ENCODE data around the gene GAGE12J.

Gene GAGE12J

DNA sequence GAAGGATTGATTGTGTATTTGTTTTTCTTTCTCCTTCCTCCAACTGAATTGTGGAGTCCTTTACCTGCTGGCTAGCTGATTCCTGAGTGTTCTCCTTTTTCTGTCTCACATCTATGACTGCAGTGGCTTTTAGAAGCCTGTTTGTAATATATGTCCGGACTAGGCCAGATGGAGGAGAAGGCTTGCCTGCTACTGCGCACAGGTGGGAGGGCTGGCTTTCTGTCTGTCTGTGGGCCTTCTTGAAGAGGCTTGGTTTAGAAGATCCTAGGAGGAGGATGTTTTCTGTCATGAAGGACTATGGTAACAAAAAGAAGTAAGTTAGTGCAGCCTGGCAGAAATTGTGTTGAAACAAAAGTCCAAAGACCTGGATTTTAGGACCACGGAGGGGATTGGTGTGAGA is 43.8 kb upstream of the GAGE12J start:
- H3K4me1 ChIP-seq: peaks cover 0 to 21% (median under 1%) of the 10 kb centered on the region in 4 donors
- TF ChIP-seq, protein P1, sequence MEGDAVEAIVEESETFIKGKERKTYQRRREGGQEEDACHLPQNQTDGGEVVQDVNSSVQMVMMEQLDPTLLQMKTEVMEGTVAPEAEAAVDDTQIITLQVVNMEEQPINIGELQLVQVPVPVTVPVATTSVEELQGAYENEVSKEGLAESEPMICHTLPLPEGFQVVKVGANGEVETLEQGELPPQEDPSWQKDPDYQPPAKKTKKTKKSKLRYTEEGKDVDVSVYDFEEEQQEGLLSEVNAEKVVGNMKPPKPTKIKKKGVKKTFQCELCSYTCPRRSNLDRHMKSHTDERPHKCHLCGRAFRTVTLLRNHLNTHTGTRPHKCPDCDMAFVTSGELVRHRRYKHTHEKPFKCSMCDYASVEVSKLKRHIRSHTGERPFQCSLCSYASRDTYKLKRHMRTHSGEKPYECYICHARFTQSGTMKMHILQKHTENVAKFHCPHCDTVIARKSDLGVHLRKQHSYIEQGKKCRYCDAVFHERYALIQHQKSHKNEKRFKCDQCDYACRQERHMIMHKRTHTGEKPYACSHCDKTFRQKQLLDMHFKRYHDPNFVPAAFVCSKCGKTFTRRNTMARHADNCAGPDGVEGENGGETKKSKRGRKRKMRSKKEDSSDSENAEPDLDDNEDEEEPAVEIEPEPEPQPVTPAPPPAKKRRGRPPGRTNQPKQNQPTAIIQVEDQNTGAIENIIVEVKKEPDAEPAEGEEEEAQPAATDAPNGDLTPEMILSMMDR (IDR thresholded peaks at IDR 0.05): no peak
- no peaks in the 10 kb centered on the region for H3K9me3 ChIP-seq
- H3K36me3 ChIP-seq: peaks cover 0 to 4% (median 0%) of the 10 kb centered on the region in 3 donors
- no peak for DNase-seq
- no peak overlapping the region for H3K4me3 ChIP-seq
- intact Hi-C loops (cut with DNase I; ENCODE audit: low total_unique reads): no loop called here
- H3K27ac ChIP-seq: no peak overlapping the region
- no peaks in the 10 kb centered on the region for H3K27me3 ChIP-seq

- intact Hi-C loops (cut with DNase I; ENCODE audit: low total_unique reads): no loop called here
- H3K27ac ChIP-seq: no peak overlapping the region
- TF ChIP-seq, protein P1 (IDR thresholded peaks at IDR 0.05): peak; percentile 25 to 26
- no peaks in the 10 kb centered on the region for H3K9me3 ChIP-seq
- no peak overlapping the region for H3K4me3 ChIP-seq
- H3K27me3 ChIP-seq: no peaks in the 10 kb centered on the region
- H3K36me3 ChIP-seq: peaks cover 0 to 8% (median 4%) of the 10 kb centered on the region in 3 donors
- no peaks in the 10 kb centered on the region for H3K4me1 ChIP-seq
- DNase-seq: no peak
Measured at GRCh38 chrX:49282647-49283011, 39.2 kb upstream of the GAGE12J start.

DNA sequence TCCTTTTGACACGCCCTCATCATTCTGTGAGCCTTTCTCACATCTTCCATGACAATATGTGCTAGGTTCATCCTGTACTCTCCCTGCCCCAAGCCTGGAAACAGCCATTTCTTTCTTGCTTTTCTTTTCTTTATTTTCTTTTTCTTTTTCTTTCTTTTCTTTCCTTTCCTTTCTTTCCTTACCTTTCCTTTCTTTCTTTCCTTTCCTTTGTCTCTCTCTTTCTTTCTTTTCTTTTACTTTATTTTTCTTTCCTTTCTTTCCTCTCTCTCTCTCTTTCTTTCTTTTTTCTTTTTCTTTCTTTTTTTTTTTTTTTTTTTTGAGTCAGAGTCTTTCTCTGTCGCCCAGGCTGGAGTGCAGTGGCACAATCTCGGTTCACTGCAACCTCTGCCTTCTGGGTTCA is 37.6 kb upstream of the GAGE12J start:
- TF ChIP-seq, protein P1 (IDR thresholded peaks at IDR 0.05): no peak
- no peaks in the 10 kb centered on the region for H3K27me3 ChIP-seq
- intact Hi-C loops (cut with DNase I; ENCODE audit: low total_unique reads): no loop called here

DNA sequence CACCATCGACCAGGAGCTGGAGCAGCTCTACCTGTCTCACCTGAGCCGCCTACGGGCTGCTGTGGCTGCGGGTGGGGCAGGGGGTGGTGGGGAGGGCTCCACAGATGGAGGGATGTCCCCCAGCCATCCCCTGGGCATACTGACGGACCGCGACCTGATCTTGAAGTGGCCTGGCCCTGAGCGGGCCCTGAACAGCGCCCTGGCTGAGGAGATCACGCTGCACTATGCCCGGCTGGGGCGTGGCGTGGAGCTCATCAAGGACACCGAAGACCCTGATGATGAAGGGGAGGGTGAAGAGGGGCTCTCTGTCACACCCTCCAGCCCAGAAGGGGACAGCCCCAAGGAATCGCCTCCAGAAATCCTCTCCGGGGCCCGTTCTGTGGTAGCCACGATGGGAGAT is 35.7 kb upstream of the GAGE12J start:
- Histone ChIP-seq H3K27ac (no peak overlapping the region), H3K36me3 (peaks cover 0 to 8% (median 4%) of the 10 kb centered on the region in 3 donors), H3K27me3 (no peaks in the 10 kb centered on the region), H3K4me3 (no peak overlapping the region), H3K9me3 (no peaks in the 10 kb centered on the region), H3K4me1 (no peaks in the 10 kb centered on the region)
- intact Hi-C loops (cut with DNase I; ENCODE audit: low total_unique reads): no loop called here
- no peak for DNase-seq
- TF ChIP-seq, protein P1 (IDR thresholded peaks at IDR 0.05): no peak

More for the DNA sequence above, 37.6 kb upstream of the GAGE12J start:
- peaks cover 0 to 8% (median 4%) of the 10 kb centered on the region in 3 donors for H3K36me3 ChIP-seq
- no peak overlapping the region for H3K27ac ChIP-seq
- H3K4me1 ChIP-seq: no peaks in the 10 kb centered on the region
- H3K9me3 ChIP-seq: no peaks in the 10 kb centered on the region
- no peak overlapping the region for H3K4me3 ChIP-seq
- DNase-seq: no peak

DNA sequence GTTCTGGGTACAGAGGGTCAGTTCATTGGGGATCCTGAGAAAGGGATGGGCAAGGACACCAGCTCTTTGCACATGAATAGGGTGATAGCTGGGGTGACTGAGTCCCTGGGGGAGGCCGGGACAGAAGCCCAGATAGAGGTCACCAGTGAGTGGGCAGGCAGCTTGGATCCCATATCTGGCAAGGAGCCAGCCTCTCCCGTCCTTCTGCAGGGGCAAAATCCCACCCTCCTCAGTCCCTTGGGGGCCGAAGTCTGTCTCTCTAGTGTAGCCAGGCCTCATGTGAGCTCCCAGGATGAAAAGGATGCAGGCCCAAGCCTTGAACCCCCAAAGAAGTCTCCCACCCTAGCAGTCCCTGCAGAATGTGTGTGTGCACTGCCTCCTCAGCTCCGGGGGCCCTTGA is 35.3 kb upstream of the GAGE12J start:
- no peak for DNase-seq
- Histone ChIP-seq H3K27me3 (no peaks in the 10 kb centered on the region), H3K4me3 (no peak overlapping the region), H3K36me3 (peaks cover 0 to 8% (median 4%) of the 10 kb centered on the region in 3 donors), H3K4me1 (no peaks in the 10 kb centered on the region), H3K9me3 (no peaks in the 10 kb centered on the region), H3K27ac (no peak overlapping the region)
- intact Hi-C loops (cut with DNase I; ENCODE audit: low total_unique reads): no loop called here
- TF ChIP-seq, protein P1 (IDR thresholded peaks at IDR 0.05): no peak

GRCh38 chrX:49287665-49288064 is 34.2 kb upstream of the GAGE12J start:
- Histone ChIP-seq H3K9me3 (no peaks in the 10 kb centered on the region), H3K4me1 (no peaks in the 10 kb centered on the region), H3K27me3 (no peaks in the 10 kb centered on the region), H3K27ac (no peak overlapping the region), H3K36me3 (peaks cover 0 to 8% (median 4%) of the 10 kb centered on the region in 3 donors), H3K4me3 (no peak overlapping the region)
- no peak for DNase-seq
- intact Hi-C loops (cut with DNase I; ENCODE audit: low total_unique reads): no loop called here
- TF ChIP-seq, protein P1 (IDR thresholded peaks at IDR 0.05): no peak
